Mucosa of gallbladder (tissue), 1 donor: ENCODE data around the gene ZNF90. TPM values are rescaled to one million over a fixed set of nuclear protein-coding genes. Genes with fewer than 3 reads are reported as not detected.
"Not testable (repeated sequence)": the region's sequence is repeated elsewhere in the genome, so short reads cannot be mapped to it uniquely, and the experiment has no call there.

Experiments used
- DNase-seq: peaks from one replicate; pipeline ENCODE4 v3.0.0-alpha.2; 2020; ENCODE audit warnings: low spot score
- total RNA-seq: library from RNA; stranded (reverse); gene quantifications from one replicate; pipeline ENCODE4 v1.2.1, GENCODE V29; 2021
- donor health status: DM: no; HTN: no; CAD: no.

Gene ZNF90
- 3.9 TPM for total RNA-seq

DNA sequence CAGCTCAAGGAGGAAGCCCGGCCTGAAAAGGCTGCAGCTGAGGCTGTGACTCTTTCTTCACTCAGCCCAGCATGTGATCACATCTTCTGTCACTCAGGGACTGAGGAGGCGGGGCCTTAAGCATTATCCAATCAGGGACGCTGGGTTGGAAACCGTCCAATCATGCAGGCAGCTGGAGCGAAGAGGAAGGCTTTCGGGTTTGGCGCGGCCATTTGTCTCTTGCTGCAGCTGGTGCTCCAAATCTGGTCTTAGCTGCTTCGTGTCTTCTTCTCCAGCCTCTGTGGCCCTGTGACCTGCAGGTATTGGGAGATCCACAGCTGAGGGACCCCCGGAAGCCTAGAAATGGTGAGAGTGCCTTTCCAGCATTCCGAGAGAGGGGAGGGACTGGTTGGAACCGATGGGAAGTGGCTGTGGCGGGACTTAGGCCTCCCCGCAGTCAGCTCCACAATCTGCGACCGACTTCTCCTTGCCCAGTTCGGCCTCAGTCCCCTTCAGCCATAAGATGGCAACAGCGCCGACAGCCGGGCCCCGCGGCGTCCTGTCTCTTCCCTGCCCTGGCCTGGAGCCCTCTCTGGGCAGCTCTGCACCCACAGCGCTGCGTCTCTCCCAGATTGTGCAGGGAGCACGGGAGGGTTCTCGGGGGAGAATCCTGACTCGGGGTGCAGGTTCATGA, at the start of gene ZNF90:
ZNF90 (plus strand) TSS at position 210 of the 673 bp plus-strand sequence; CDS start at position 343, 133 bp downstream.
- DNase-seq = peak; percentile 98

GRCh38 chr19:20028611-20029010, 49.2 kb upstream of the ZNF90 start:
- no peak for DNase-seq

DNA sequence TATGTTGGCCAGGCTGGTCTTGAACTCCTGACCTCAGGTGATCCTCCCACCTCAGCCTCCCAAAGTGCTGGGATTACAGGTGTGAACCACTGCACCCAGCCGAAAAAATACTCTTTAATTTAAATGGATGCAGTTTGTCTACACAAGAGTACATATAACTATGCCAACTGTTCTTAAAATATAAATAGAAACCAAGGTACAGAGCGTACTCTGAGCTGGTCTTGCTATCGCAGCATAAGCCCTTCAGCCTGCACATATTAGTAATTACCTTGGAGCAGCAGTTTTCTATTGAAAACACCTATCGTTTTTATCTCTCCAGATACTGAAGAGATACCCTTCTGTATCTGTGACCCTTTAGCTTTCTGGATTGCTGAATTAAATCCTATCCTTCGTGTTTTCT, 41.9 kb upstream of the ZNF90 start:
- DNase-seq = no peak

DNA sequence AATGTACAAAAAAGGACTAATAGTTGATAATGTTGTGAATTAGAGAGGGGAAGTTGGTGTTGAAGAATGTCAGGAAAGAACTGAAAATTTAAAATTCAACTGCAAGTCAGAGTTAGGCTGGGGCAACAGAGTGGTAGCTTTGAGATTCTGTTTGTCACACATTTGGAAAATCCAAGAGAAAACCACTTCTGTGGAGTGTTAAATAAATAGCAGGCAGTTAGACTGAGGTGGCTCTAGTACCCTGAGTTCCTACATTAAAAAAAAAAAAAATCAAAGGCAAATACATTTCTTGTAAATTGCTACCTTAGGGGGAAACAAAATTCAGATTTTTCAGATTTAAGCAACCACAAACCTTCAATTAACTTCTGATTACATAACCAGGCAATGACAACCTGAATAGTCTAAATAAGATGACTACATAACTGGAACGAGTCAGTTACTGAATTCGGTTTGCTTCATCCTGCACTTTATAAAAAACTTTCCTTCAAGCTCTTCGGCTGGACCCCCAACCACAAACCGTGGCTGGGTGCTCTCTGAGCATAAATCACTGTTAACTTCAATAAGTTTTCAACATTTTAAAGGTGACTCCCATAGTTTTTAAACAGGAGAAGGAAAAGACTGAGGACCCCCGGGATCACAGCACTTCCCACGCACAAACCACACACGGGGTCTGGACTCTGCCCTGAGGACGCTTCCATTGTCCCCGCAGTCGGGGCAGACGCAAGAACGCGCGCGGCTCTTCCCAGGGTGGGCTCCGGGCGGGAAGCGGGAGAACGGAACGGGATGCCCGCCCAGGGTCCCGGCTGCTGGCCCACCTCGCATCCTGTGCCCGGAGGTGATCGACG, 39.2 kb upstream of the ZNF90 start:
- no peak for DNase-seq

DNA sequence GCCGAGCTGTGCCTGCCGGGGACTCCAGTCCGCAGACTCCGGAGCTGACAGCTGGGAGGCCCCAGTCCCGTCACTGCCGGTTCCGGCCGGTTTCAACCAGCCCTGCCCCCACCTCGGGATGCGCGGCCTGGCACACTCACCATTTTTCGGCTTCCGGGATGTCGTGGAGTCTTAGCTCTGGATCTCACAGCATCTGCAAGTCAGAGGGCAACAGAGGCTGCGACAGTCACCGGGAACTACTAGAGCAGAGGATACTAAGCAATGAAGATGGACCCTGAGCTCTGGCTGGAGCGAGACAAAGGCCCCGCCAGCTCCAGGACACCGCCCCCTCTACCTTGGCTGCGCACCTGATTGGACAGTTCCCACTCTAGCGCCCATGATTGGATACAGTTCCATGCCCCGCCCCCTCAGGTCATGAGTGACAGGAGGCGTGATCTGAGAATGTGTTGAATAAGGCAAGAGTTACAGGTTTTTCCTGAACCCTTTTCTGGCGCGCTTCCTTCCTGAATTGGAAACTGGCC, 38.5 kb upstream of the ZNF90 start, which contains the start of gene ZNF682:
ZNF682 (minus strand) TSS at position 303 of the 521 bp plus-strand sequence; CDS start at position 143, 160 bp downstream.
- peak; percentile 96 for DNase-seq

- no peak for DNase-seq
Measured at GRCh38 chr19:20044663-20045062, 33.1 kb upstream of the ZNF90 start.

- not testable (repeated sequence) for DNase-seq
Measured at GRCh38 chr19:20045742-20046141, 32.1 kb upstream of the ZNF90 start.

- peak; percentile 97 for DNase-seq
Measured at GRCh38 chr19:20051841-20052768, 25.7 kb upstream of the ZNF90 start.

GRCh38 chr19:20058738-20059137, 19.1 kb upstream of the ZNF90 start:
- DNase-seq = not testable (repeated sequence)

GRCh38 chr19:20060282-20060681, 17.5 kb upstream of the ZNF90 start:
- no peak for DNase-seq

GRCh38 chr19:20066861-20067260, 10.9 kb upstream of the ZNF90 start:
- DNase-seq = no peak

GRCh38 chr19:20067943-20068342, 9.9 kb upstream of the ZNF90 start:
- no peak for DNase-seq

GRCh38 chr19:20068559-20068958, 9.2 kb upstream of the ZNF90 start:
- not testable (repeated sequence) for DNase-seq

GRCh38 chr19:20070691-20071090, 7.1 kb upstream of the ZNF90 start:
- no peak for DNase-seq

DNA sequence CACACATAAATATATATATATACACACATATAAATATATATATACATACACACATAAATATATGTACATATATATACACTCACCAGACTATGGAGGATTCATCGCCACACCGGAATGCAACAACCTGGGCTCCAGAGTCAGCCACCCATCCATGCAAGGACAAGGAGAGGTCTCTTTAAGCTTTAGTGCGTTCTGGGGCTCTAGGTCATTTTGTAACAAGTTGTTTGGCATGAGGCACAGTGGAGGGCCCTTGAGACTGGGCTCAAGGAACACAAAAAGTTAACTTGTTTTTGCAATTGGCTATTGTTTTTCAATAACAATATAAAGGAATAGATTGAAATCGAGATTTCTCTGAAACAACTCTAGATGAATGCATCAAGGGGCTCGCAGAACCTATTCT, 4.9 kb upstream of the ZNF90 start:
- DNase-seq = no peak

GRCh38 chr19:20078581-20079031, 806 bp downstream of the ZNF90 start:
- peak; percentile 18 for DNase-seq

DNA sequence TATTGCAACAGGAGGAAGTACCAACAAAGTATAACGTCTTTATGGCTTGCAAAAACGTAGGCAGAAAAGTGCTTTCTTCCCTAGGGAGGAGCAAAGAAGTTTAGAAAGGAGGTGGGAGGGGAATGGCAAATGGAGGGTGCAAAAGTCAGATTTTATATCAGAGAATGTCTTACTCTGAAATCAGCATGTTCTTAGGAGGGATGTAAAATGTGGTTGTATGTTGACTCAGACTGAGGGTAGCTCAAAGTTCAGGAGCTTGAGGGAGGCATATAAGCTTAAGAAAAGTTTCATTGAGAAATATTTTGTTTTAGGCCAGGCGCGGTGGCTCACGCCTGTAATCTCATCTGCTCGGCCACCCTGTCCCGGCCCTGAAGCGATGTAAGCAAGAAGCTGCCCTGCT, 1.7 kb downstream of the ZNF90 start:
- DNase-seq = no peak

GRCh38 chr19:20080656-20081055, 2.9 kb downstream of the ZNF90 start:
- no peak for DNase-seq

DNA sequence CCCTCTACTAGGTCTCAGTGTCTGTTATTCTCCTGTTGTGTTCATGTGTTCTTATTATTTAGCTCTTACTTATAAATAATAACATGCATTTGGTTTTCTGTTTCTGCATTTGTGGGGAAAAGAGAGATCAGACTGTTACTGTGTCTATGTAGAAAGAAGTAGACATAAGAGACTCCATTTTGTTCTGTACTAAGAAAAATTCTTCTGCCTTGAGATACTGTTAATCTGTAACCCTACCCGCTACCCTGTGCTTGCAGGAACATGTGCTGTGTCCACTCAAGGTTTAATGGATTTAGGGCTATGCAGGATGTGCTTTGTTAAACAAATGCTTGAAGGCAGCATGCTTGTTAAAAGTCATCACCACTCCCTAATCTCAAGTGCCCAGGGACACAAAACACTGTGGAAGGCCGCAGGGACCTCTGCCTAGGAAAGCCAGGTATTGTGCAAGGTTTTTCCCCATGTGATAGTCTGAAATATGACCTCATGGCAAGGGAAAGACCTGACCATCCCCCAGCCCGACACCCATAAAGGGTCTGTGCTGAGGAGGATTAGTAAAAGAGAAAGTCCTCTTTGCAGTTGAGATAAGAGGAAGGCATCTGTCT, 4.5 kb downstream of the ZNF90 start:
- not testable (repeated sequence) for DNase-seq

GRCh38 chr19:20082876-20083275, 5.1 kb downstream of the ZNF90 start:
- not testable (repeated sequence) for DNase-seq

DNA sequence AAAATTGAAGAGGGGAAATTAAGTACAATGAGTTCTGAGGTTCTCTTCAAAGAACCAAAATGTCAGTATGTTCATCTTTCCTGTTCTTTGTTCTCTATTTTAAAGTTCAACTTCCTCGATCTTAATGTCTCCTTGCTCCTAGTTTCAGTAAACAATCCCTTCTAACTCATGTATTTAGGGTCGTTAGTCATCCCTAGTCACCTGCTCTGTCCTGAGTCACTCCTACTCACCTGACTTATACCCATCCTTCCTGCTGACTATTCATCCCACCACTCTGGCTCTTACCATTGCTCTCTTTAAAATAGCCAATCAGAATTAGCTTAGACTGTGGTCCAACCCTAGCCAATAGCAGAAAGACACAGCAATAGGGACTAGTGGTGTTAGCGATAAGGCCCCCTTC, 24.3 kb downstream of the ZNF90 start:
- DNase-seq = no peak
